Amygdala (tissue), 56 donors: Measurements from ENCODE around the gene CXCR4.
A peak's percentile ranks its signal among the peaks of the same experiment; 100 is the strongest.
"Not testable (repeated sequence)": the region's sequence is repeated elsewhere in the genome, so short reads cannot be mapped to it uniquely, and the experiment has no call there.

ENCODE experiments used
- DNase-seq, 56 donors: peaks; one replicate each; lab custom pipeline; 2025; lab: John Stamatoyannopoulos, UW

Gene CXCR4

GRCh38 chr2:136081582-136082210 is 36.3 kb downstream of the CXCR4 start:
- DNase-seq: no peak

- no peak for DNase-seq
These were observed 37.8 kb downstream of the CXCR4 start for GRCh38 chr2:136080114-136080513.

- DNase-seq: no peak
These were observed 40.8 kb downstream of the CXCR4 start for GRCh38 chr2:136077107-136077506.

- DNase-seq: no peak
These were observed 42.5 kb downstream of the CXCR4 start for GRCh38 chr2:136075476-136075875.

GRCh38 chr2:136072621-136073020 is 45.3 kb downstream of the CXCR4 start:
- no peak for DNase-seq

- DNase-seq: not testable (repeated sequence)
These were observed 46.1 kb downstream of the CXCR4 start for GRCh38 chr2:136071887-136072286.

GRCh38 chr2:136070913-136071312 is 47.0 kb downstream of the CXCR4 start:
- no peak for DNase-seq

GRCh38 chr2:136069773-136070172 is 48.2 kb downstream of the CXCR4 start:
- DNase-seq: no peak

GRCh38 chr2:136068581-136069227 is 49.2 kb downstream of the CXCR4 start:
- no peak for DNase-seq

- peak in 1 of 56 donors; percentile 11 for DNase-seq
These were observed 49.9 kb downstream of the CXCR4 start for GRCh38 chr2:136067897-136068580.

- no peak for DNase-seq
These were observed 50.5 kb downstream of the CXCR4 start for GRCh38 chr2:136067459-136067858.

- no peak for DNase-seq
These were observed 52.0 kb downstream of the CXCR4 start for GRCh38 chr2:136065907-136066306.

- peak in 1 of 56 donors; percentile 2 for DNase-seq
These were observed 52.6 kb downstream of the CXCR4 start for GRCh38 chr2:136065384-136065783.
